ENCODE measurements around the gene GPR176.
"Not testable (repeated sequence)": the region's sequence is repeated elsewhere in the genome, so short reads cannot be mapped to it uniquely, and the experiment has no call there.

GPR176 gene

DNA sequence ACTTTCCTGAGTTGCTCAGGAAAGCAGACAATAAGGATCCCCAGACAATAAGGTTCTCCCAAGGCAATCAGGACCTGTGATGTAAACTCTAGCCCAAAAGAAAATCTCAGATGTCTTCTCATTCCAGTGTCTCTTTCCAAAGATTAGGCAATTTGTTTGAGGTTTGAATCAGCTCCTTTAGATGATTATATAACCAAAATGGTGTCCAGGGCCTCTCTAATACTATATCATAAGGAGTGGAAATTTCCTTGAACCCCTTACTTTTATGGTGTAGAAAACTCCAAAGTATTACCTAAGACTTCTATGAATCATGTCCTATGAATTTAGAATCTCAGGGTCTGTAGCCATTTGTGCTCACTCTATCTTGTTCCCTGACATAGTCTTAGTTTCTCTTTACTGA is 65.9 kb downstream of the GPR176 start:
- DNase-seq: no peak

DNA sequence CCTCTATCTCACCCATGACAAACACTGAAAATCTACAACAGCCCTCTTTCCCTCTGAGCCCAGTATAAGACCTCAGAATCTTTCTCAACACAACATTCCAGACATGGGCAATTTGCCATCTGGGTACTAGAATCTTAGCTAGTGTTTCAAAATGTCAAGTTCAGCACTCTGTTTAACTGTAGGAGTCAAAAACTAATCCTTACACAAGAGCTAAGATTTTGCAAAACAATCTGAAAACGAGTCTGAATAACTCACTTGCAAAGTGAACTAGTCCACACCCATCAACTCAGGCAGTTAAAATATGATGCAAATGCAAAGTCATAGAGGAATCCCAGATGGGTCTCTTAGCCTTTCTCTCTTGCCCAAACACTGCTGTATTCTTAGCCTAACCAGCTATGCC is 67.8 kb downstream of the GPR176 start:
- DNase-seq: no peak

DNA sequence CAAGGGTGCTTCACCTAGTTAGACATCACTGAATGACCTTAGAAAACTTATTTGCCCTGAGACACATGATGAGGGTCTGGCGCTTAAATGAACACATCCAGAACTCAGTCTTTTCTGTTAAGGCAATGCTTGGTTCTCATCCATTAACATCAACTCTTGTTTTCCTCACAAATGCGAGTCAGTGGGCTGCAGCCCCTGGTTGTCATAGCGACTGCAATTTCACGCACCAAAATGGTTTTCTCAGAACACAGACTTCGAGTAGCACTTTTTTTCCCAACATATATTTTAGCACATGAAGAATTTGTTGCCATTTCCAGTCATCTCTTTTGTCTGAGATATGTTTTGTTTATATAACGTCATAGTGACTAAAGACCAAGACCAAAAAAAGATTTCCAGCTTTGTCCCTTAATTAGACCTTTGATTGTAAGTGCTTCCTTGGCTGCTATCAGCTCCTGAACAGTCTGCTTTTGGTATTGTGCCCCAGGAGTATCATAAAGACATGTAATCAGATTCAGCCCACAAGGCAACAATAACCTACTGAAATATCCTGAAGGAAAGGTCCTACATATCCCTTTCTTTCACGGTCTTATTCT is 68.5 kb downstream of the GPR176 start:
- DNase-seq: no peak

DNA sequence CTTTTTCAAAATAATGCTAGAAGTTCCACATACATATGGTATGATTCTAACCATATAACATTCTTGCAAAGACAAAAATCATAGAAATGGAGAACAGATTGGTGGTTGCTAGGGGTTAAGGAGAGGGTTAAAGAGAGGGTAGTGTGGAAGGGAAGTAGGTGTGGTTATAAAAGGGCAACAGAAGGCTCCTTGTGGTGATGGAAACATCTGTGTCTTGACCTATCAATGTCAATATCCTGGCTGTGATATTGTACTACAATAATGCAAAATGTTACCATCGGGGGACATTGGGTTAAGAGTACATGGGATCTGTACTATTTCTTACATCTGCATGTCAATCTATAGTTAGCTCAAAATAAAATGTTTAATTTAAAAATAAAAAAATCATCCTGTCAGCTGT is 69.6 kb downstream of the GPR176 start:
- no peak for DNase-seq

DNA sequence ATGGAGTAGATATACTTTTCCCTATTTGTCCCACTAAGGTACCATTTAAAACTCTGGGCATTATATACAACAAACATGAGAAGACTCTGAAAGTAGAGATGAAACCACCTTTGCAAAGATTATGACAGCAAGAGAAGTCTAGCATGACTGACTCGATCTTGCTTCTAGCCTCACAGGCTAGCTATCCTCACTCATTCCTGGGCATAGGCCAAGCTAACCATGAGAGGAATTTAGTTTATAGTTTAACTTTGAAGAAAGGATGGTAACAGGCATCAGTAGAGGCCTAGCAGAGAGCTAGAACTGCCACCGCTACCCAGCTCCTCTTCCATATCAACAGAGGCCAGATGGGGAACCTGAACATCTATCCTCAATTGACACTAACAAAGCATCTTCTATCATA is 74.0 kb downstream of the GPR176 start:
- no peak for DNase-seq

DNA sequence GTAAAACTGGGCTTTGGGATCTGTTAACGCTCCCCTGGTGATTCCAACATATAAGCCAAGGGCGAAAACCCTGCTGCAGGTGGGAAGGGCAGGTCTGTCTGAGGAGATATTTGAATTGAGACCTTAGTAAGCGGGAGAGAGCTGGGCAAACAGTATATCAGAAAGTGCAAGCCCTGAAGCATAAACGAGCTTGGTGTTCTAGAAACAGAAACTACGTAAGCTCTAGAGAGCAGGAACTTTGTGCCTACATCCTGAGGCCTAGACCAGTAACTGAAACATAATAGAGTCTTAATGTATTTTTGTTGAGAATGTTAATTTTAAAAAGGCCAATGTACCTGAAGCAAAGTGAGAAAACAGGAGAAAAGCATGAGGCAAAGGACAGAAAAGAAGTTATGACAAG is 74.5 kb downstream of the GPR176 start:
- DNase-seq: no peak

DNA sequence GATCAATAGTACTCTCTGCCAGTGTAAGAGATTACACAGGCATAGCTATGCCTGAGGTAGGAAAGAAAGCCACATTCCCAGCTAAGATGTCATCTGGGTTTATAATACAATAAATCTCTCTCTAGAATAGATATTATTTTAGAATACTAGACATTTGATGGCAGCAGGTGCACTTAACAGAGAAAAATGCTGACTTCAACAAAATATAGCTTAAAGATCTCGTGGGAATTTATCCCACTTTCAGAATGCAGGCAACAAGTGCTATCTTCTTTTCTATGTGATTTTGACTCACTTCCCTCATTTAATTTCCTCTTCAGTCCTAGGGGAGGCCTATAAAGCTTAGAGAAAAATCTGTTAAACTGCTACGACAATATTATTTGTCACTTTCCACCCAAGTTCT is 76.5 kb downstream of the GPR176 start:
- DNase-seq: no peak

DNA sequence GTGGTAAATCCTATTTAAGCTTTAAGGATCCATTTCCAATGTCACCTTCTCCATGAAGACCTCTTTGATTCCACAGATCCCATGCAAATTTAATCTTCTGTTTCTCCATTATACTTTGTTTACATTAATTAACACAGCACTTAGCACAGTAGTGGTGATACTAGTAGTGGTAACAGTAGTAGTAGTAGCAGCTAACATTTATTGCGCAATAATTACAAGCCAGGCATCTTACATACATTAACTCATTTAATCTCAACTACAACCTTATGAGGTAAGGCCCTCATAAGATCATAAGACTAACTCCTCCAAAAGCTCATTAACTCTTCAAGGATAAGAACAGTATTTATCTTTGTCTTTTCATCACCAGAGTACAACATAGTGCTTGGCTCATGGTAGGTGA is 82.6 kb downstream of the GPR176 start:
- DNase-seq: no peak

DNA sequence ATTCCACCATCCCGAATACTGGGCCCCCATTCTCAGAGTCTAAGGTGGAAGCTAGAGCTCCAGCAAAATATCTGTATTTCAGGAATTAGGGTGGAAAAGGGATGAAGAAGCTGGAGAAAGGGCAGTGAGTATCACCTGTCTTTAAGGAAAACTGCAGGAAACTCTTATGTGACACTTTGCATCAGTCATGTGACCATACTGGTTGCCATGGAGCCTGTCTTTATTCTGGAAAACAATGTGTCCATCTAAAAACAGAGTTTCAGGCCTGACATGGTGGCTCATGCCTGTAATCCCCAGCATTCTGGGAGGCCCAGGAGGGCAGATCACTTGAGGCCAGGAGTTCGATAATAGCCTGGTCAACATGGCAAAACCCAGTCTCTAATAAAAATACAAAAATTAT is 84.5 kb downstream of the GPR176 start:
- DNase-seq: no peak

DNA sequence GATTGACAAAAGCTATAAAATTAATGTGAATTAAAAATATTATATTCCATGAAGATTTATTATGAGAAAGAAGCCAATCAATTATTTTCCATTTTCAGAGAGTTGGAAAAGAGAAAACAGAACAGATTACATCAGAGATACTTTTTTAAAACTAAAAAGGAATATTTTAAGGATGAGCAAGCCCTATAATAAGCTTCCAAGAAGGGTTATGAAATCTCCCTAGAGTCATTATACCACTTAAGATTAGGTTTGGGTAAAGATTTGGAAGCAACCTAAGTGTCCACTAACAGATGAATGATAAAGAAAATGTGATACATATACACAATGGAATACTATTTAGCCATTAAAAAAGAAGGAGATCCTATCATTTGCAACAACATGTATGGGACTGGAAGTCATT is 85.8 kb downstream of the GPR176 start:
- DNase-seq: no peak

DNA sequence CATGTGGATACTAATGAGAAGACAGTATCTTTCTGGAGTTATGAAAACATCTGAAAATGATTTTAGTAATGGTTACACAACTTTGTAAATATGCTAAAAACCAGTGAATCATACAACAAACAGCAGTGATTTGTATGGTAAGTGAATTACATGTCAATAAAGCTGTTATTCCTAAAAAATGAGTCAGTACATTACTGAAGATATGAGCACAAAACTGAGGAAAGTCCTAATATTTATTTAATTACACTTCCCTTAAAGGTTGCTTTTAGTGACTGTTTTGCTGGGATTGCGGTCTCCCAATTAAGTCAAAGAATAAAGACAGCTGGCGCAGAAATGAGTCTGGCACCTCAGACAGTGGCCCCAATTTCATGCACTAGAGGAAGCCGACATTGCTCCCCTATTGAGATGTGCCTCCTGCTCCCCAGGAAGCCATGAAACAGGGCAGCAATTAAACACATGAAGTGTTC is 86.5 kb downstream of the GPR176 start:
- no peak for DNase-seq

DNA sequence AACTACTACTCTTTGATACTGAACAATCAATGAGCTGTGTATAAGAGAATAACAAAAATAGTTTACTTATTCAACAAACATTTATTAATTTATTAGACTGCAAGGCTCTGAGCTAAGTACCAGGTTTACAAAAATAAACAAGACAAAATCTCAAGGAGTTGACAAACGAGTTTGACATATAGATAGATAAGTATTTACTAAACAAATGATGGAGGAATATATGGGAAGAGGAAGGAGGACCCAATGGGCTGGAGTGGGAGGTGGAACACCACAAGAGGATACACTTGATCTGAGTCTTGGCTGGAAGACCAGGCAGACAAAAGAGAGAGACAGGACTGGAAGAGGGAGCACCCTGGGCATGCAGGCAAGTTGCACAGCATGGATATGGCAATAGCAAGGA is 89.9 kb downstream of the GPR176 start:
- DNase-seq: no peak

DNA sequence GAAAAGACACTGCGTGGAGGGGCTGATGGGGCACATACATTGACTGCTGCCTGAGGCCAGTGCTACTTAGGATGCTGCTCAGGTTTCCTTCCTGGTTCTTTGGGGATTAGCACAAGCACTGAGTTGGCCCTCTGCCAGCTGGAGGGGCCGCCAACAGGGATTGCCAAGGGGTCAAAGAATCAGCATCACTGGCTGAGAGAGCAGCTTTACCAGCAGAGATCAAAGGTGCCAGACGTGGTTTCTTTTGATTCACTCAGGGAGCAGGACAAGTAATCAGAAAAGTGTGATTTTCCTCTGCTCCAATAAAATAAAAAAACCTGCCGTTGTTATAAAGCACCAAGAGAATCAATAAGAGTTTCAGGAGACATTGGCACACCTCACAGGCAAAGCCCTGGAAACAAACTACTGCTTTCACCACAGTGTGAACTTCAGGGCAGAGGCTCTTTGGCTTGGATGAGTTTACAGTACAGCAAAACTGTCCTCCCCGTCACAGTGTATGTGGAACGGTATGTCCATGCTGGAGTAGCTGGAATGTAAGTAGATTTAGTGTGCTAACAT is 91.6 kb downstream of the GPR176 start:
- no peak for DNase-seq

DNA sequence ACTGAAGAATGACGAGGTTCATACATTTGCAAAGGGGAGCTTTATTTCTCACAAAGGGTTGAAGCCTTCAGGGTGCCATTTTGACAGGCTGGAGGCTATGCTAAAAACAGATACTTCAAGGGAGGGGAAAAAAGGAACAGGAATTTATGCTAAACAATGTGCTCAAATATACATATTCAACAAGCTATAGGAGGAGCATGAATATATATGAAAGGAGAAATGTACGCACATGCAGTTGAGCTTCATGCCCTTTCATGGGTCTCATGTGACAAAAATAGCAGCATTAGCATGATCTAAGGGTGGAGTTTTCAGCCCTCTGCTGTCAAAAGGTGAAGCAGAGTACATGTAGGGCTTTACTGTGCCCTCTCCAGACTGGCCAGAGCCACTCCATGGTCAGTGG is 93.1 kb downstream of the GPR176 start:
- DNase-seq: no peak

DNA sequence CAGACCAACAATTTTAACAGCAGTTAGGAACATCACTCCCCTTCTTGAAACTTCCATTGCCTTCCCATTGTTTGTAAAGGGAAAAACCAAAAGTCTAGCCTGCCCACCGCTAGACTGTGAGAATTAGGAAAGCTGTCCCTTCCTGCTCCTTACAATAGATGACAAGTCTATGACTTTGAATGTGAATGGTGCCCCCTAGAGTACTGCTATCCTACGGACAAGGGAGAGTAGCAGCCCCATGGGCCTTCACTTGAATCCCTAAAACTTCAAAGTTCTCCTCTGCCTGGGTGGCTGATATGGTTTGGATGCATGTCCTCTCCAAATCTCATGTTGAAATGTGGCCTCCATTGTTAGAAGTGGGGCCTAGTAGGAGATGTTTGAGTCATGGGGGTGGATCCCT is 96.4 kb downstream of the GPR176 start:
- no peak for DNase-seq

DNA sequence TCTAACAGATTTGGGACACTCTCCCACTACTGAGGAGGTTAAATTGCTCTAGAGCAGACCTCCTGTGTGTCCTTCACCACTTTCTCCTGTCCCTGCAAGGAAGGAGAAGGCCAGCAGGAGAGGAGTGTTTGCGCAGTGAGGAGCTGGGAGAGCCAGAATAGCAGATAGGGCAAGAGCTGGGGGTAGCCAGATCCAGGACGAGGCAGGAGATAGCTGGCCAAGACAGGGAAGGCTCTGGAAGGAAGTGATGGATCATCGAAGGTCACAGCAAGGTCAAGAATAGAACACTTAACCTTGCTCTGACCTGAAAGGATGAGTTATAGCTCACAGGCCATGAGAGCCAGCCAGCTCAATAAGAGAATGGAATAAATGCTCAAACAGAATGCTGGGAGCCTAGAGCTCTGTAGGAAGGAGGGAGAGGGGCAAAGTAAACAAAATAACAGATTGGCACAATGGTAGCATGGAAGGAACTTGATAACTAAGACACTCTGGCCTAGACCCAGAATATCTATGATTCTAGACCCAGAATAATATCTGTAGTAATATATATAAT is 99.9 kb downstream of the GPR176 start:
- DNase-seq: no peak

DNA sequence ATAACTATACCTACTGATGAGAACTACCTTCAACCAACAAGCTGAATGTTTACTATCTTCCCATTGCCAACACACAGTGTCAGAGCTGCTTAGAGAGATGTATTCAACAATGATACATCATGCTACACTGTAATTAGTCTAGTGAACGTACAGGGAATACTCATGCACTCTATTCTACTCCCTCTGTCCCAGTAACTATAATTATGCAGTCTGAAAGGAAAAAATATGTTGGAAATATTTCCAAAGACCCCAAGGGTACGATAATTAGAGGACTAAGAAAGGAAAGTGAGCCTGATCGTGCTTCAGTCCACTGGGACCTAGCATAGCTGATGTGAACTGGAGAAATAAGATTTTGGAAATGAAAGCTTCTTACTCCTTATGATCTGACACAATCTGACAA is 100.5 kb downstream of the GPR176 start:
- no peak for DNase-seq

DNA sequence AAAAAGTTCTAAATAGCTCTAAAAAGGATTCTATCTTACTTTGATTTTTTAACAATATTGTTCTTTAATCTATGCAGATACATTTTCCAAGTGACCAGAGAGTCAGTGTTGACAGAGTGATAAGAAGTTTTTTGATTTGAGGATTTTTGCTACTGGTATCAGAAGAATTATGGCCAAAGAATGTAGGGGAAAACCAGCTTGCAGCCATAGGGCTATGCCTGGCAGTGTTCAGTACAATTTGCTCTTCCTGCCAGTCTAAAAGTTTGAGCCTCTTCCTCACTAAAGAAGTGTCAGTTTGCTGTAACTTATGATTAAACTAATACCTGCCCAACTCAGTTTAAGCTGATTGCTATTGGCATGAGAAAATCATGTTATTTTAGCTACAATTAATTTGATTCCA is 102.2 kb downstream of the GPR176 start:
- no peak for DNase-seq

DNA sequence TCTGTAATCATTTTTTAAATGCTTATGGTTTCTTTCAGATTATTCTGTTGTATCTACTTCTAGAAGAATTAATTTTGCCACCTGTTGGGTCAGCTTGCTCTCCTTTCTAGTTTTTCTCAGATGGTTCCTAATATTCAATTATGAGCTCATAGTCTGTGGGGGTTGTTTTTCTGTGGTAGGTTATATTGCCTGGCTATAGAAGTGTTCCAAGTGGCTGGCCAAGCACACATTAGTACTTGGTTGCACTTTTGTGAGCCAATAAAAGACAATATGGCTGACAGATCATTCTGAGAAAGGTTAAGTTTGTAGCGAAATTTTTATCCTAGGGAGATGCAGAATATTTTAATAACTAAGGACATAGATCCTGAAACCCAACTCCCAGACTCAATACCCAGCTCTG is 105.6 kb downstream of the GPR176 start:
- DNase-seq: no peak

DNA sequence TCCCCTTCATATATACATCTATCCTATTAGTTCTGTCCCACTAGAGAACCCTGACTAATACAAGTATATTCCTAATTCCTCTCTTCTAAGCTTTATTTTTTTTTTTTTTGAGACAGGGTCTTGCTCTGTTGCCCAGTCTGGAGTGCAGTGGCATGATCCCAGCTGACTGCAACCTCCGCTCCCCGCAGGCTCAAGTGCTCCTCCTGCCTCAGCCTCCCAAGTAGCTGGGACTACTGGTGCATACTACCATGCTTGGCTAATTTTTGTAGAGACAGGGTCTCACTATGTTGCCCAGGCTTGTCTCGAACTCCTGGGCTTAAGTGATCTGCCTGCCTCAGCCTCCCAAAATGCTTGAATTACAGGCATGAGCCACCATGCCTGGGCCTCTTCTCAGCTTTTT is 107.4 kb downstream of the GPR176 start:
- DNase-seq: not testable (repeated sequence)

DNA sequence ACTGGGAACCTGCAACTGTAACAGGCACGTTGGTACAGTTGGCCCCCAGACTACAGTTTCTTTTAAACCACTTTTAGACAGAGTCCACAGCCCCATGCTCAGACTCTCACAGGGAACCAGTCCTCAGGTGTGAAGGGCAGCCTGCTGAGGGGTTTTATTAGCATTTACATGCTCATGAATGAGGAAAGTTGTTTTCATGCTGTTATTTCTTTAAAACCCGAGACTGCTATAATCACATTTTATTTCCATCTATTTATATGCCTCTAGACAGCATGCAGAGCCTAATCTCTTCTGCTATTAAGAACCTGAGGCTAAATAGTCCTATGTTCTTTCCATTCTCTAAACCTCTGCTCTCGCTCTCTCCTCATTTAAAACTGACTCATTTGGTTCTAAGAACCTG is 111.2 kb downstream of the GPR176 start:
- DNase-seq: no peak

DNA sequence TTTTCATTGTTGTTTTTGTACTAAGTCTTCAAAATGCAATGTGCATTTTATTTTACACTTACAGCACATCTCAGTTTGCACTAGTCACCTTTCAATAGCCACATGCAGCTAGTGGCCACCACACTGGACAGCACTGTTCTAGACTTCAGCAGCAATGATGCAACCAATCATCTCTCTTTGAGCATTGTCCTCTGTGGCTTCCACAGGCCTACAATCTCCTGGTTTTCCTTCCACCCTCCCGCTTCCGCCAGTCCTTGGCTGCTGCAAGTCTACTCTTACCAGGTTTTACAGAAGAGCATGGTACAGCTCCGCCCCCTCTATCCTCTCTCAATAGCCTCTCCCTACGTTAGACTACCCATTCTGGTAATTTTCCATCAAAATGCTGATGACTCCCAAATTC is 112.3 kb downstream of the GPR176 start:
- DNase-seq: no peak

DNA sequence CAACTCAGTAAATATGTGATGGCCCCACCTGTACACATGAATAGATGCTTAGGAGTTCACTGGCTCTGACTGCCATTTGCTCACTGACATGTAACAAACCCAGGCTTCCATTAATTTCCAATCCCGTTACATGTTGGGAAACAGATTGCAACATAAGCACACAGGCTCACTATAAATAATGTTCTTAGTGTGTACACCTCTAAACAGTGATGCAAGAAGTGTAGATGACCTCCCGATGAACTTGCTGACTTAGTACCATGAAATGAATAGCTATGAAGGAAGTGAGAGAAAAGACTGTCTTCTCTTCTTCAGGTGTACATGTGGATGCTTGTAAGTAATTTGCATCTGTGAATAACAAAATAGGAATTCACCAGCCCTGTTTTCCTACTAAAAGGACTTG is 116.0 kb downstream of the GPR176 start:
- no peak for DNase-seq

DNA sequence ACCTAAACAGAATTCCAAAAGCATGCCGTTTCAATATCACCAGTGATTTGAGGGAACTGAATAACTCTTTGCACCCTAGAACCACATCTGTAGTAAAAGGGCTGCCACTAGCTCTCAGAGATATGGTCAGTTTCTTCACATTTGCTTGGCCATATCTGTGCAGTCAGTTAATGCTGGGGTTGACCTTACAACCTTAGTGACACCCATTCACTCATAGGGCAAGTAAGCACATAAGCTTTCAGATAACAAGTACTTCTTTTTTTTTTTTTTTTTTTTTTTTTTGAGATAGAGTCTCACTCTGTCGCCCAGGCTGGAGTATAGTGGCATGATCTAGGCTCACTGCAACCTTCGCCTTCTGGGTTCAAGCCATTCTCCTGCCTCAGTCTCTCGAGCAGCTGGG is 117.0 kb downstream of the GPR176 start:
- no peak for DNase-seq

DNA sequence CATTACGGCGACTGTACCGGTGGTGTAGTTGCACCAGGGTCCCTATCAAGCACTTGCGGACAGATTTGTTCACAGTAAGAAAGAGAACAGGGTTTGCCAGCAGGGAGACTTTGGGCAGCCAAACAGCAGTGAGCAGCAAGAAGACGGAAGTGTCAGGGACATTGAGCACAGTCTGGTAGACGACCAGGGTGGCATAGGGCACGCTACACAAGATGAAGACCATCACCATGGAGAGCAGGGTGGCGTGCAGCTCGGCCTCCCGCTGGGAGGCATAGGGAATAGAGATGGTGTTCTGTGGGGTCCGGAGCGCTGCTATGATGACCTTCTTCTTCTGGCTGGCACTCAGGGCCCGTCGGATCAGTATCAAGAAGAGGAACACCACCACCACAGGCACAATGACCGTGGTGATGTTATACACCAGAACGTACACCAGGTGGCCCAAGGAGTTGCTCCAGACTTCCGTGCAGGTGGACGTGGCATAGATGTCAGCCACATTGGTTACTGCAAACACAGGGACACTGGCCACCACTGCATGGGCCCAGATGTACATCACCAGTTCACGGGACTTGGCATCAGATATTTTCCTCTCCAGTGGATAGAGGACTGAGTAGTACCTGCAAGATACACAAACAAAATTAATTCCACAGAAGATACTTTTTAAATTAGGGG is 118.3 kb downstream of the GPR176 start:
- no peak for DNase-seq

Data from stimulated activated naive CD4-positive, alpha-beta T cell treated with Interleukin-2 at 50 U/mL for 16 hours (primary cell).